Inferior parietal cortex (tissue), 1 donor: ENCODE measurements around the gene PSMB4.
"Not testable (repeated sequence)": the region's sequence is repeated elsewhere in the genome, so short reads cannot be mapped to it uniquely, and the experiment has no call there.

Experiments used
- DNase-seq: peaks from one replicate; pipeline ENCODE4 v3.0.0-alpha.2; 2016; ENCODE audit errors: extremely low spot score

Gene PSMB4

DNA sequence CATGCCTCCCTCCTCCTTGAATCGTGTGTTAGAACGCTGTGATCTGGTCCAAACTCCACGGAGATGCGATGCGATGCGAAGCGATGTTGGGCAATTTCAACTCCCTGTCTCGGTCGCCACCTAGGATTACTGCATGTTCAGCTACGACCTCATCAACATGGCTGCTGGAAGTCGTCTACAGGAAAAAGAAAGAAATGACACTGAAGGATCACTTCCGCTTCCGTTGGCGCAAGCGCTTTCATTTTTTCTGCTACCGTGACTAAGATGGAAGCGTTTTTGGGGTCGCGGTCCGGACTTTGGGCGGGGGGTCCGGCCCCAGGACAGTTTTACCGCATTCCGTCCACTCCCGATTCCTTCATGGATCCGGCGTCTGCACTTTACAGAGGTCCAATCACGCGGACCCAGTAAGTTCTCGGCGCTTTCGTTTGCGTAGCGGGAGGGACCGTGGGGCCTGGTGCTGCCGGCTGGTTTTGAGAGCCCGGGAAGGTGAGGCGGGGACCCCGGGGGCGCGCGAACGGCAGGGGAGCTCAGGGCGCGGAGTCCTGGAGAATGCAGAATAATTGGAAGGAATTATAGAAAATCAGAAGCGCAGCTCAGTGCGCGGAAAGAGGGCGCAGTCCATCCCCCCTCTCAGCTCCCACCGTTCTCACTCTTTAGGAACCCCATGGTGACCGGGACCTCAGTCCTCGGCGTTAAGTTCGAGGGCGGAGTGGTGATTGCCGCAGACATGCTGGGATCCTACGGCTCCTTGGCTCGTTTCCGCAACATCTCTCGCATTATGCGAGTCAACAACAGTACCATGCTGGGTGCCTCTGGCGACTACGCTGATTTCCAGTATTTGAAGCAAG, at the start of gene PSMB4:
TSS of gene PSMB4 (plus strand) at position 250 of the 848 bp plus-strand sequence. CDS start at position 265, 15 bp downstream.
- DNase-seq, result peak; percentile 99

DNA sequence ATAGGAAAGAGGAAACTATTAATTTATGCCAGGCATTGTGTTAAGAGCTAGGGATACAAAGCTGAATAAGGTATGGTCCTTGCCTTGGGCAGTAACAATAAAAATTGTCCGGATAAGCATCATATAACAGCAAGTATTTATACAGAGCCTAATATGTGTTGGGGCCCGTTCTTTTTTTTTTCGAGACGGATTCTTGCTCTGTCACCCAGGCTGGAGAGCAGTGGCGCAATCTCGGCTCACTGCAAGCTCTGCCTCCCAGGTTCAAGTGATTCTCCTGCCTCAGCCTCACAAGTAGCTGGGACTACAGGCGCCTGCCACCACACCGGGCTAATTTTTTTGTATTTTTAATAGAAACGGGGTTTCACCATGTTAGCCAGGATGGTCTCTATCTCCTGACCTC, 49.0 kb upstream of the PSMB4 start:
- DNase-seq, result not testable (repeated sequence)

DNA sequence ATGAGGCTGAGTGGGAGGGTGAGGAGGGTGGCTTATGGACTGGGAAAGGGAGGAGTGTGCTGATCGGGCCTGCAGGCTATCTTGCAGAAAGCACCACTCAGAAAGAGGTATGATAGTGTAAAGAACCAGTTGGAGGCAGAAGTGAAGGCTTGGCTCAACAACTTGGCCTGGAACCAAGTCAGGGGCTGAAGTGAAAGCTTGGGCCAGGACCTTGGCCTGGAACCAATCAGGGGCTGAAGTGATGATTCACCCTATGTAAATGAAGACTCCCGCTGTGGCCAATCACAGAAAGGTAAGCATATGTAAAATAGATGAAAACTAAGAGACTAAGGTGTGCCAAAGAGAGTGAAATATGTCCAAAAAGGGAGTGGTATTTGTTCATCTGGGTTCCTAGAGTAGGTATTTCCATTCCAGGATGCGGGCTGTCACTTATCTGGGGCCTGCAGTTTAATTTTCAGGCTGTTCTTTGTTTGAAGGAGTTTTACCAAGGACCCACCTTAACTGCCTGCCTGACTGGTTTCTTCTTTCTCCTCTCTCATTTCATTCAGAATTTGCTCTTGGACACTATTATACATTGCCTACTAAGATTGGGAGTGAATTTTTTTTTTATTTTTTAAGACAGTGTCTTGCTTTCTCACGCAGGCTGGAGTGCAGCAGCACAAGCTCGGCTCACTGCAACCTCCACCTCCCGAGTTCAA, 47.2 kb upstream of the PSMB4 start:
- no peak for DNase-seq

DNA sequence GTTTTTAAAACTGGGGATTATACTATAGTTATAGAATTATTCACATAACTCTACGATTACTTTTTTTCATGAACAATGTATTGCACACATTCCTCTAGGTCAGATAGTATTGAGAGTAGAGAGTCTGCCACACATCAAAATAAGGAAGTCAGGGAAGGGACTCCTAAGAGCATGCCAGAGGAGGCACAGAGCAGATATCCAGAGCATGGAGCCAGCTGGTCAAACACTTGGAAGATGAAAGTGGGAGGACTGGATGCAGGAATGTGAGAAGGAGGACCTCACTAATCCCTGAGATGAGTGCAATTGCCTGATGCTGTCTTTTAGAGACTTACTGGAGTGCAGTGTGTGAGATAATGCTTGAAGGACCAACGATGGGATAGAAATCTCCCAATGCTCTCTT, 42.7 kb upstream of the PSMB4 start:
- no peak for DNase-seq

DNA sequence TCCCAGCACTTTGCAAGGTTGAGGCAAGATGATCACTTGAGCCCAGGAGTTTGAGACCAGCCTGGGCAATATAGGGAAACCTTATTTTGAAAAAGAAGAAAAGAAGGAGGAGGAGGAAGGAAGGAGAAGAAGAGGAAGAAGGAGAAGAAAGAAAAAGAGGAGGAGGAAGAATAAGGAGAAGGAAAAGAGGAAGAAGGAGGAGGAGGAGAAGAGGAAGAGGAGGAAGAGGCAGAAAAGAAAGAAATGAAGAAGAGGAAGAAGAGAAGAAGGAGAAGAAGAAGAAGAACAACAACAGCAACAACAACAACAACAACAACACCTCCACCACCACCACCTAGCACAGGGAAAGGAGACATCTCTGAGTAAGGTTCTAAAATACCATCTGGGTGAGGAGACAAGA, 37.5 kb upstream of the PSMB4 start:
- DNase-seq, result no peak

DNA sequence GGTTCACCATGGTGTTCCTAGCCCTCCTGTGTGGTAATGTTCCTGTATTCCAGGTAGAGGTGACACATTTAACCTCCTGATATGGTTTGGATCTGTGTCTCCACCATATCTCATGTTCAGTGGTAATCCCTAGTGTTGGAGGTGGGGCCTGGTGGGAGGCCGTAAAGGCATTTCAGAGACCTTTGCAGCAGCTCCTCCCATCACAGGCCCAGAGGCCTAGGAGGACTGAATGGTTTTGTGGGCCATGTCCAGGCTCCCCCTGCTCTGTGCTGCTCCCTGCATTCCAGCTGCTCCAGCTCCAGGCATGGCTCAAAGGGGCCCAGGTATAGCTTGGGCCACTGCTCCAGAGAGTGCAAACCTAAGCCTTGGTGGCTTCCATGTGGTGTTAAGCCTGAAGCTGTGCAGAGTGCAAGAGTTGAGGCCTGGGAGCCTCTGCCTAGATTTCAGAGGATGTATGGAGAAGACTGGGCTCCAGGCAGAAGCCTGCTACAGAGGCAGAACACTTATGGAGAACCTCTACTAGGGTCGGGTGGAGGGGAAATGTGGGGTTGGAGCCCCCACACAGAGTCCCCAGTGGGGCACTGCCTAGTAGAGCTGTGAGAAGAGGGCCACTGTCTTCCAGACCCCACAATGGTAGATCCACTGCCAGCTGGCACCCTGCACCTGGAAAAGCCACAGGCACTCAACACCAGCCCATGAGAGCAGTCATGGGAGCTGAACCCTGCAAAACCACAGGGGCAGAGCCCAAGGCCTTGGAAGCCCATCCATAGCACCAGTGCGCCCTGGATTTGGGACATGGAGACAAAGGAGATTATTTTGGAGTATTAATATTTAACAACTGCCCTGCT, 36.8 kb upstream of the PSMB4 start:
- DNase-seq, result no peak

DNA sequence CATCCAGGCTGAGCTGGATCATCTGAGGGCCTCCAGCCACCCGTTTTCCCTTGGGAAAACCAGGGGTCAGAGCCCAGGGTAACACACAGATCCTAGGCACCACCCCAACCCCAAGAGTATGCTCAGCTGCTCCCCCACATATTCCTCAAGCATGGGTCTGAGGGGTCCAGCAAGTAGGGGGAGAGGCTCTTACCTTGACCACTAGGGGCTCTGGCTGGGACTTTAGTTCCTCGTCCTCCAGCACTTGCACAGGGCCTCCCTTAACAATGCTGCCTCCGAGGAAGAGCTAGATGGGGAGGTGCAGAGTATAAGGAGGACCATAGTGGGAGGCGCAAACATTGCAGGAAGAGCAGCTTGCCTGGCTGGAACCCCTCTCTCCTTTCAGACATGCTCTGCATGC, 34.4 kb upstream of the PSMB4 start:
- DNase-seq, result no peak

DNA sequence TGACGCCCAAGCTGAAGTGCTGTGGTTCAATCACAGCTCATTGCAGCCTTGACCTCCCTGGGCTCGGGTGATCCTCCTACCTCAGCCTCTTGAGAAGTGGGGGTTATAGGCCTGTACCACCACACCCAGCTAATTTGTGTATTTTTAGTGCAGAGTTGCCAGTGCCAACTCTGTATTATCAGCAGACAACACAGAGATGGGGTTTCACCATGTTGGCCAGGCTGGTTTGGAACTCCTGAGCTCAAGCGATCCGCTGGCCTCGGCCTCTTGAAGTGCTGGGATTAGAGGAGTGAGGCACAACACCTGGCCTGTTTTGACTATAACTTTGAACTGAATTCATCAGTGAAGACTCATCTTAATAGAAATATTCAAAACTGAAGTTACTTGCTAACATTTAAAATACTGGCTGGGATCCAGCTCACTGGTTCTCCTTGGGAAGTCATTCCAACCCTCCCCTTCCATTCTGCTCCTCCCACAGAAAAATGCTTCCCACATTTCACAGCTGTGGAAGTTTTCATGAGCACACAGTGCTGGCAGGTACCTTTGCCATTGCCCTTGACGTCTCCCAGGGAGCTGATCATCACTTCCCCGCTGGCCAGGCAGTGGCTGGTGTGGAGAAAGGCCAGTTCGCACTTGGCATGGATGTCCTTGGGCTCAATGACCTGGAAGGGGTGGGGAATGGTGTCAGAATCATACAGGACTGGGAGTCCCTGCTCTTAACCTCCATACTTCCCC, 31.5 kb upstream of the PSMB4 start:
- DNase-seq, result no peak

DNA sequence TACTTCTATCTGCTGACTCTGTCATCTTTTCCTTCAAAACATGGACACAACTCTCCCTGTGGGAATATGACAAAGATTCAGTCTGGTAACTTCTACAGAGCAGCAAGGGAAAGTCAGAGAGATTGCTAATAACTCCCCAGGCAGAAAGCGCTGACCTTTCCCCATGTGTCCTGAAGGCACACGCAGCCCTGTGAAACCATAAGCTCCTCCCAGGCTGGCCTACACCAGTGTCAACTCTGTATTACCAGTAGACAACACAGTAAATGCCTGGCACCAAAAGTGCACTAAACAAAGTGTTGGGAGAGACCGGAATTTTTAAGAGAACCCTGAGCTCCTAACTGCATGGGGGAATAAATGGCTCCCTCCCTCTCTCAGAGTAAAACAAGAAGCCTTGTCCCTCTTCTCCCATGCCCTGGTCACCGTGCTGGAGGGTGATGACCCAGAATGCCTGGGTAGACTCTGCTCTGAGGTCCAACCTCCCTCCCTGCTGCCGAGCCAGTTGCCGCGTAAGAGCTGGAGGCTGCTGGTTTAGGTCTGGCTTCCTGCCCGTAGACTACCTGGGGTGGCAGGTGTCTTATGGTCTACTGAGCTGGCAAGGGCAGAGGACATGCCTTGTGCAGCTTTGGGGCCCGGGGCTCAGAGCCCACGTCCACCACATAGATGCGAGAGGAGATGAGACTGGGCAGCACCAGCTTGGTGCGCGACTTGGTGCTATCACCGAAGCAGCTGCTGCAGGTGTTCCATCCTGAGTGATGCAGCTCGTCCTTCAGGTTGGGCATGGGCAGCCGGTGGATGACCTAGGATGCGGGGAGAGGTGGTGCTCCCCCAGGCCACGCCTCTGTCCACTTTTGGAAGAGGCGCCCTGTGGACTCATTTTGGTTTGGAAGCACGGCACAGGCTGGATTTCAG, 30.7 kb upstream of the PSMB4 start:
- DNase-seq, result no peak

DNA sequence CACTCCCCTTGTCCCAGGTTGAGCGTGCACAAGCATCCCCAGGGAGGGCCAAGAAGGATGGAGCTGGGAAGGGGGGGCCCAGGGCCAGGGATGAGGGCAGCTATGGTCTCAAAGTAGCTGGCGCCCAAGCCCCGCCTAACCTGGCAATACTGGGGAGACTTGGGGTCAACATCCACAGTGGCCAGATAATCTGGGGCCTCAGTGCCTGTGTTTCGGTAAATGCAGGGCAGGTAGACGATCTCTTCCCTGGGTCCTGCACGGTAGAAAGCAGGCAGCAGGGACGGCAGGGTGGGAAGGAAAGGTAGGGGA, 30.1 kb upstream of the PSMB4 start:
- no peak for DNase-seq

DNA sequence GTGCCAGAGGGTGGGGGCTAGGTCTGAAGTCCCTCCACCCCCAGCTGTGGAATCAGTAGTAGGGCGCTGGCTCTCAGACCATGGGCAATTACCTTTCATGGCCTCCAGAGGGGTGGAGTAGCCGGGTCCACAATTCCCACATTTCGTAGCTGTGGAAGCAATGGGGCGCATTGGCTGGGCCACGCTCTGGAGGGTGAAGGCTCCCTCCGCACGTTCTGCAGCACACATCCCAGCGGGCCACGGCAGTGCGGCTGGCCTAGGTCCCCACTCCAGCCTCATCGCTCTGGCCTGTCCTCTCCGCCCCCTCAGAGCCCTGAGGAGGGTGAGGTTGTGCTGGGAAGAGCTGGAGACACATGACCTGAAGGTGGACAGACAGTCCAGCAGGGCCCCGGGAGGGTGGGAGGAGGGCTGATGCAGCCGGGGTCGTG, 29.7 kb upstream of the PSMB4 start:
- DNase-seq, result no peak

DNA sequence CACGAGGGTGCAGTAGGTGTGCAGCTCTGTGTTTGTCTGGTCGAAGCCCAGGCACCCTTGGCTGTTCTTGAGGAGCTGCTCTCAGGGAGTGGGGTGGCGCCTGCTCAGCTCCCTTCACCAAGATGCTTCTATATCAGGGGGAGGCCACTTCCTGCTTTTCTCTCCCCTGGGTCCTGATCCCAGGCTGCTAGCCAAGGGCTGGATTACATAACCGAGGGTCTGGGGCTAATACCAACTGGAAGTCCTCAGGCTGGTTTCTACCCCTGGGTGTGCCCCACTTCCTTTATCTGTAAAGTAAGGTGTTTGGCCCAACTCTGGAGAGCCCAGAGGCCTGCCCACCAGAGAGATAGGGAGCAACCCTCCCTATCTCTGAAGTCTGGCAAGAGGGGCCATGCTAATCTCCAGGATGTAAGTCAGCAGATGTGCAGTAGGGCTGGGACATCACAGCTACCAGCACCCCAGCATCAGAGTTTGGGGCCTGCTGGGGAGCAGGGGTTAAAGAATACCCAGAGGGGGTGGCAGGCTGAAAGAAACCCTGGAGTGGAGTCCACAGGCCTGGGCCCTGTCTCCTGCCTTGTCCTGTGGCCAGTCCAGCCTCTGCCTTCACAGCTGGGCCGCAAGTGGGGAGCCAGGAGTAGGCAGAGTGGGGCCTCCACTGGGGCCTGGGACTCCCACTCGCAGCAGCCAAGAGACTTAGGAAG, 29.0 kb upstream of the PSMB4 start:
- DNase-seq, result no peak

DNA sequence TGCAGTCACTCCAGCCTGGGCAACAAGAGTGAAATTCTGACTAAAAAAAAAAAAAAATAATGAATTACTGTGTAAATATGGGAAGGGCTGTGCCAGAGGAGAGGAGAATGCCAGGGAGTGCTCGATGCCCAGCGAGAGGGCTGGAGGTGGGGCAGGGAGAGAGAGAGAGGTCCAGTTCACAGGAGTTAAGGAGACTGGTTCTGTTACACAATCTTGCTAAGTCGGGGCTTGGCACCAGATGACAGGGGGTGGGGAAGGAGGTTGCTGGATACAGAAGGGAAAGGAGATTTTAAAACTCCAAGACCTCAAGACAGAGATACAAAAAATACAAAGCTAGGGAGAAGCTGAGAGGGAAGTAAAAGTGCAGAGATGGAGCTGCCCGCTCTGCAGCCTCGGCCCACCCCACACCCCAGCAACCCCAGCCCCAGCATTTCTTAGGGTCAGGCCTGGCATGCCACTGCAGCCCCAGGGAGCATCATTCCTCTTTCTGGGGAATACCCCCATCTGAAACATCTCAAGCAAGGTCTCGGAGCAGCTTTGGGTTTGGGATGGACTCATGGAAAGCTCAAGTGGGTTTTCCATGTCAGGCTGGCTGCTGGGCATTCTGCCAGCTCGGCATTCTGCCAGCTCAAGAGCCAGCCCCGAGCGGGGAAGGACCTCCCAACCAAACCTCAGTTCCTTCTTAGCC, 27.9 kb upstream of the PSMB4 start:
- DNase-seq, result peak; percentile 33

DNA sequence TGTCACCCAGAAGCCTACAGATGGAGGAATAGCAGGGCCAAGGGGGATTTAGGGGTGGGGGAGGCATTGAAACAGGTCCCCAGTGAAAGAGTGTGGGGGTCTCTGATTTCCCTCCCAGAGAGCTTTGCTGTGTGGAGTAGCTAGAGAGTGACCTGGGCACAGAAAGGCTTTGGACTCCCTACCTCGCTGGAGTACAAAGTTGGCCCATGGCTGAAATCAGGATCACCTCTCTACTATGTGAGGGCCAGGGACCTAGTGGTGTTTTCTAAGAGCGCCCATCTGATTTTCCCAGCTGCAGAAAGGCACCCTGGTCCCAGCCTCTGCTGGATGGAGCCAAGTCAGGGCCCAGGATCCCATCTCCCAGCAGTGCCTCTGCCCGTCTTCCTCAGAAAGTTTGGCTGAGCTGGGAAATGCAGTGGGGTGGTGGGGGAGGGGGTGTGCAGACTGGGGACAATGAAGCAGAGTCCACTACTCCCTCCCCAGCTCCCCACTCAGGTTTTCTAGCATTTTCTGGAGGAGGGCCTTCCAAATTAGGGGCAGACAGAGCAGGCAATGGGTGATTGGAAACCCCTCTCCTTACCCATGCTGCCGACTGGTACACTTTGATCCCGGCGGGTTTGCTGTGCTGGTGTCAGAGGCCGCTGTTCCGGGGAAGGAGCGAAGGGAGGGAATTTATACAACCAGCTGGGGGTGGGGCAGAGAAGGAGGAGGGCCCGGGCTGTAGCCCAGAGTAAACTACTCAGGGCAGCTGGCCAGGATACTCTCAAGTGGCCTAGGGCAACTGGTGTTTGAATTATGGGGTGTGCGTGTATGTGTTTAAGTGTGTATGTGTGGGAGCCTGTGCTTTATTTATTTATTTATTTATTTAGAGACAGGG, 27.1 kb upstream of the PSMB4 start, which contains the start of gene SELENBP1:
TSS of gene SELENBP1 (minus strand) at position 648 of the 877 bp plus-strand sequence. CDS start at position 584, 64 bp downstream.
- DNase-seq, result peak; percentile 20

DNA sequence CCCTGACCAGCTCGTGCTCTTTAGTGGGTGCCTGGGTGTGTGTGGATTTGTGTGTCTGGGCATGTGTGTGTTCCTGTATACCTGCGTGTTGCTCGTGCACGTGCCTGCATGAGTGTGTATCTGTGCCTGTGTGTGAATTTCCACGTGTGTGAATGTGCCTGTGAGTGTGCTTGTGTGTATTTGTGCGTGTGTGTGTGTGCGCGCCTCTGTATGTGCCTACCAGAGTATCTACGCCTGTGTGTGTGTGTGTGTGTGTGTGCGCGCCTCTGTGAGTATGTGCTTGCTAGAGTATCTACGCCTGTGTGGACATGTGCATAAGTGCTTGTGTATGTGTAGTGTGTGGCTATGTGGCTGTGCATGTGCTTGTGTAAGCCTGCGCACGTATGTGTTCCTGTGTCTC, 26.2 kb upstream of the PSMB4 start:
- no peak for DNase-seq

DNA sequence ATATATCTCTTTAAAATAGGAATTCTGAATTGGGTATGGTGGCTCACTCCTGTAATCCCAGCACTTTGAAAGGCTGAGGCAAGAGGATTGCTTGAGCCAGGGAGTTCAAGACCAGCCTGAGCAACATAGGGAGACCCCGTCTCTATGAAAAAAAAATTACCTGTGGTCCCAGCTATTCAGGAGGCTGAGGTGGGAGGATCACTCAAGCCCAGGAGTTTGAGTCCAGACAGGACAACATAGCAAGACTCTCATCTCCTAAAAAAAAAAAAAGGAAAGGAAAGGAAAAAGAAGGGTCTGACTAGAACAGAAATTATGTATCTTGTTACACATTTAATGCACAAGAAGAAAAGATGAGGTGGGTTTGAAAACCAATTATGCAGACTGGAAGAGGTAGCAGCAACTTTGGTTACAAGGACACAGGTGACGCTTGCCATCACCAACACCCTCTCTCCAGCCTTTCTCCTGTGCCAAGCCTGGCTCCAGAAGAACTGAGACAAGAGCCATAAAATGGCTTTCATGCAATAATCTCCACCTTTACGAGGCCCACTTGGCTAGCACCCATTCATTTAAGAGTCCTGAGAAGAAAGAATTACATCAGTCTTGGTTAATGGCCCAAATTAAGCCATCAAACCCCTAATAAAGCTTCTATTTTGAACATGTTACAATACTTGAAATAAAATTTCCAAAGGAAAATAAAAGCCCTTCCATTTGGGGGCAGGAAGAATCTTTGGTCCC, 22.1 kb upstream of the PSMB4 start:
- no peak for DNase-seq

DNA sequence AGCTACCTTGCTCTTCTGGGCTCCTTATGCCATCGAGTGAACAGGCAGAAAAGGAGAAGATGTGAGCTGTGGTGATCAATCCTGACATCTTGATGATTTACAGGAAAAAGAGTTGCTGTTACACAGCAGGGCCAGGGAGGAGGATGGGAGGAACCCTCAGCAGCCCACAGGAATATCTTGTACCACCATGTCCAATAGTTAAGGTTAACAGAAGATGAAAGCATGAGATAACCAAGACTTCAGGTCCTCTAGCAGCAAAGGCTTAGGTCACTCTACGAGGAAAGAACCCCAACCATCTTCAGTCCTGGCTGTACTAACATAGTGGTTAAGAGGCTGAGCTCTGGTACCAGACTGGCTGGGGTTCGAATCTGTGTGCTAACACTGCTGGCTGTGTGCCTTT, 14.8 kb upstream of the PSMB4 start:
- no peak for DNase-seq

DNA sequence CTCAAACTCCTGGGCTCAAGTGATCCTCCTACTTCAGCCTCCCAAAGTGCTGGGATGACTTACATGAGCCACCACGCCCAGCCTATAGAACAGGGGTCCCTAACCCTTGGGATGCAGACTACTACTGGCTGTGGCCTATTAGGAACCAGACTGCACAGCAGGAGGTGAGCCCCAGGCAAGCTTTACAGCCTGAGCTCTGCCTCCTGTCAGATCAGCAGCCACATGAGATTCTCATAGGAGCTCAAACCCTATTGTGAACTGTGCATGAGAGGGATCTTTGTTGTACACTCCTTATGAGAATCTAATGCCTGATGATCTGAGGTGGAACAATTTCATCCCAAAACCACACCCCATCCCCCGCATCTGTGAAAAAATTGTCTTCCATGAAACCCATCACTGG, 13.4 kb upstream of the PSMB4 start:
- DNase-seq, result no peak
